Measurements from ENCODE around the gene ADAMTS2.

- TF ChIP-seq ARNT (IDR thresholded peaks at IDR 0.05), result no peak
- TF ChIP-seq SP1 (IDR thresholded peaks at IDR 0.05), result no peak
- no peak for TF ChIP-seq TARDBP (IDR thresholded peaks at IDR 0.05)
- no peak for TF ChIP-seq PKNOX1 (IDR thresholded peaks at IDR 0.05)
Observed at GRCh38 chr5:179270581-179271427, 74.5 kb downstream of the ADAMTS2 start.
